A673 (cell line): ENCODE results near the gene ASPRV1.

Experiments used
- CTCF ChIP-seq: fragments of 300-800, 200-600 bp; sonication (generic); conservative IDR thresholded peaks from 2 replicates; pipeline ENCODE4 v1.5.1; 2017; ENCODE audit warnings: low read depth, mild to moderate bottlenecking, antibody characterized with exemption, low read length, moderate library complexity, mixed read lengths
- EZH2 ChIP-seq: fragments of 200-600 bp; sonication (generic); IDR thresholded peaks from 2 replicates; pipeline ENCODE4 v1.6.1; 2017; ENCODE audit warnings: borderline replicate concordance, low read depth, mild to moderate bottlenecking, mixed read lengths, antibody characterized with exemption, low read length; ENCODE audit not compliant: poor library complexity, severe bottlenecking

- no peak for TF ChIP-seq CTCF
- TF ChIP-seq EZH2, result no peak
Measured at GRCh38 chr2:69933254-69933828, 28.1 kb downstream of the ASPRV1 start.
